Endothelial cell of umbilical vein (primary cell): ENCODE data around the gene PLCH1. TPM values are rescaled to one million over a fixed set of nuclear protein-coding genes. Genes with fewer than 3 reads are reported as not detected.

Source experiments
- BruUV-seq: library from RNA; stranded (reverse); fragments of 400-500 nt; replicated peaks from 2 replicates; lab custom pipeline; 2021; lab: Mats Ljungman, UMichigan
- CTCF ChIA-PET: fragments of 300-600, 350-600 bp; sonication (Branson Sonifier 250); formaldehyde crosslinking; loops from one replicate; lab custom pipeline; 2021; ENCODE audit warnings: antibody characterized with exemption, inconsistent platforms; lab: Charles Lee
- POLR2A ChIA-PET: fragments of 300-600, 350-600 bp; sonication (Branson Sonifier 250); formaldehyde crosslinking; loops from one replicate; lab custom pipeline; 2021; ENCODE audit warnings: antibody characterized with exemption, inconsistent platforms; lab: Charles Lee
- DNase-seq: peaks from one replicate; pipeline ENCODE4 v3.0.0-alpha.2; 2011; ENCODE audit warnings: low read depth, low spot score
- FAIRE-seq: peaks from 2 replicates; lab custom pipeline; 2011; peaks lifted over from hg19 to GRCh38; lab: Jason Lieb, UNC
- H2AFZ ChIP-seq: 2 replicates; pipeline ENCODE4 v1.6.0; 2012; ENCODE audit warnings: low read depth, low read length, control low read depth, inconsistent platforms
- H3K27ac ChIP-seq: 2 replicates; pipeline ENCODE4 v1.5.1; 2011; ENCODE audit warnings: low read depth, mild to moderate bottlenecking, control low read depth, low read length, moderate library complexity; ENCODE audit not compliant: insufficient read depth
- H3K27me3 ChIP-seq, 2 experiments: 2 replicates each; pipeline versions ENCODE4 v1.6.0 to v1.6.1; 2011; ENCODE audit warnings: low read length in 2 of 2, mixed read lengths in 1 of 2; ENCODE audit not compliant: control insufficient read depth in 2 of 2, insufficient read depth in 2 of 2
- H3K36me3 ChIP-seq, 2 experiments: 2 replicates in 1 of 2; 3 replicates in 1 of 2; pipeline ENCODE4 v1.5.1; 2011; ENCODE audit warnings: low read length in 2 of 2, mild to moderate bottlenecking in 1 of 2, moderate library complexity in 1 of 2; ENCODE audit not compliant: control insufficient read depth in 2 of 2, insufficient read depth in 2 of 2; ENCODE audit errors: extremely low read depth in 1 of 2
- H3K4me1 ChIP-seq: 3 replicates; pipeline ENCODE4 v1.5.1; 2011; ENCODE audit warnings: mild to moderate bottlenecking, low read length; ENCODE audit not compliant: control insufficient read depth, insufficient read depth; ENCODE audit errors: extremely low read depth
- H3K4me2 ChIP-seq: 2 replicates; pipeline ENCODE4 v1.6.1; 2011; ENCODE audit warnings: low read length, control low read depth, mixed read lengths; ENCODE audit not compliant: insufficient read depth
- H3K4me3 ChIP-seq, 3 experiments: fragments of 200-600 bp in 1 of 3; sonication (generic), shearing (Covaris generic) in 1 of 3; replicated peaks in 1 of 3; 2 replicates each; pipeline ENCODE4 v1.5.1; 2011 to 2016; ENCODE audit warnings: control low read depth in 3 of 3, low read length in 3 of 3, mild to moderate bottlenecking in 2 of 3, inconsistent platforms in 1 of 3, low read depth in 1 of 3, moderate library complexity in 1 of 3; ENCODE audit not compliant: insufficient read depth in 1 of 3
- H3K79me2 ChIP-seq: 2 replicates; pipeline ENCODE4 v1.6.0; 2012; ENCODE audit warnings: low read length, inconsistent platforms; ENCODE audit not compliant: control insufficient read depth, insufficient read depth
- H3K9ac ChIP-seq: replicated peaks from 2 replicates; pipeline ENCODE3; 2011; ENCODE audit warnings: low read length, control low read depth; ENCODE audit not compliant: insufficient read depth; ENCODE audit errors: extremely low read depth
- H3K9me1 ChIP-seq: replicated peaks from 3 replicates; pipeline ENCODE4 v1.6.0; 2011; ENCODE audit warnings: mild to moderate bottlenecking, low read length; ENCODE audit not compliant: control insufficient read depth, insufficient read depth; ENCODE audit errors: extremely low read depth
- H3K9me3 ChIP-seq: replicated peaks from 2 replicates; pipeline ENCODE4 v1.5.1; 2012; ENCODE audit warnings: low read length, inconsistent platforms; ENCODE audit not compliant: control insufficient read depth, insufficient read depth
- H4K20me1 ChIP-seq: replicated peaks from 2 replicates; pipeline ENCODE3; 2011; ENCODE audit warnings: mild to moderate bottlenecking, low read length; ENCODE audit not compliant: control insufficient read depth, insufficient read depth; ENCODE audit errors: extremely low read depth
- CTCF ChIP-seq, 2 donors: IDR thresholded peaks; 1 replicate in 1 of 2; 2 replicates in 1 of 2; pipeline ENCODE4 v1.5.1; 2011; ENCODE audit warnings: low read length in 2 of 2, mild to moderate bottlenecking in 2 of 2, moderate library complexity in 2 of 2, control low read depth in 1 of 2, inconsistent platforms in 1 of 2, low read depth in 1 of 2; ENCODE audit not compliant: insufficient read depth in 1 of 2; ENCODE audit errors: extremely low read depth in 1 of 2
- EZH2 ChIP-seq: IDR thresholded peaks from 2 replicates; pipeline ENCODE4 v1.6.1; 2012; ENCODE audit warnings: borderline replicate concordance, low read depth, mild to moderate bottlenecking, moderate library complexity, low read length, inconsistent platforms; ENCODE audit not compliant: severe bottlenecking
- FOS ChIP-seq: IDR thresholded peaks from 2 replicates; pipeline ENCODE4 v1.6.1; 2011; ENCODE audit warnings: mild to moderate bottlenecking, low read length, moderate library complexity, borderline replicate concordance; ENCODE audit not compliant: insufficient read depth
- GATA2 ChIP-seq: IDR thresholded peaks from 2 replicates; pipeline ENCODE4 v1.7.0; 2011; ENCODE audit warnings: low read depth, mild to moderate bottlenecking, moderate library complexity, mixed read lengths, low read length; ENCODE audit not compliant: insufficient read length, insufficient read depth
- JUN ChIP-seq: IDR thresholded peaks from 2 replicates; pipeline ENCODE4 v1.6.1; 2011; ENCODE audit warnings: borderline replicate concordance, low read depth; ENCODE audit not compliant: insufficient read length, insufficient read depth
- MAX ChIP-seq: IDR thresholded peaks from 2 replicates; pipeline ENCODE4 v1.6.1; 2011; ENCODE audit not compliant: insufficient read depth, insufficient read length
- MYC ChIP-seq: IDR thresholded peaks from one replicate; pipeline ENCODE4 v1.6.1; 2011; ENCODE audit warnings: mild to moderate bottlenecking, low read depth, low read length
- POLR2A ChIP-seq: IDR thresholded peaks from 2 replicates; pipeline ENCODE4 v1.6.1; 2012; ENCODE audit warnings: low read depth, mild to moderate bottlenecking, control low read depth, low read length
- POLR2AphosphoS5 ChIP-seq: IDR thresholded peaks from 2 replicates; pipeline ENCODE4 v1.6.1; 2012; ENCODE audit warnings: low read depth, mild to moderate bottlenecking, control low read depth, low read length, moderate library complexity; ENCODE audit not compliant: insufficient read depth
- dilution Hi-C: fragments of 300-500 bp; cut with MboI; formaldehyde crosslinking; loops from one replicate; pipeline ENCODE4 v1.15.0; 2019; ENCODE audit warnings: low sequenced_read_pairs; ENCODE audit not compliant: extremely low pct_ligation_motif_present
- intact Hi-C: fragments of 100-400 bp; cut with micrococcal nuclease; formaldehyde crosslinking; loops from one replicate; pipeline ENCODE4 v1.10.0; 2022
- polyA plus RNA-seq, 4 experiments: library from polyadenylated mRNA; depleted of rRNA in 3 of 4; stranded (reverse) in 3 of 4; unstranded in 1 of 4; fragments of >200 nt; gene quantifications; 2 replicates each; pipeline versions ENCODE4 v1.2.1 to v1.2.3, GENCODE V29; 2011 to 2012; ENCODE audit warnings: missing spikeins in 1 of 4
- total RNA-seq: library from RNA; stranded (reverse); gene quantifications from 2 replicates; pipeline ENCODE4 v1.2.3, GENCODE V29; 2021

PLCH1 gene
- total and polyA plus RNA-seq, 2 donors (not counting 3 experiments of a cell fraction or from before 2014, with no cell fraction given), result 0.03 TPM; not detected in 1

- H3K4me1 ChIP-seq, result no peaks in the 10 kb centered on the region
- TF ChIP-seq JUN (no peak), EZH2 (no peak), MAX (no peak), POLR2A (no peak), FOS (no peak), POLR2AphosphoS5 (no peak), GATA2 (no peak), MYC (no peak), CTCF (IDR thresholded peaks at IDR 0.05; ENCODE audit: extremely low read depth in 1 of 2, insufficient read depth in 1 of 2, low read depth in 1 of 2, low read length in 2 of 2) (no peak)
- no TSS peak for BruUV-seq
- no peaks in the 10 kb centered on the region for H4K20me1 ChIP-seq
- DNase-seq, result no peak
- intact Hi-C loops, result no loop called here
- H3K36me3 ChIP-seq, result no peaks in the 10 kb centered on the region
- no peaks in the 10 kb centered on the region for H3K9me3 ChIP-seq
- no peak overlapping the region for H3K4me2 ChIP-seq
- no peaks in the 10 kb centered on the region for H3K9me1 ChIP-seq
- no peak for FAIRE-seq
- ChIA-PET POLR2A (no interaction called here), CTCF (no interaction called here)
- dilution Hi-C loops, result no loop called here
- H2AFZ ChIP-seq, result no peak overlapping the region
- no peaks in the 10 kb centered on the region for H3K79me2 ChIP-seq
- no peak overlapping the region for H3K27ac ChIP-seq
- no peak overlapping the region for H3K9ac ChIP-seq
- H3K27me3 ChIP-seq, result no peaks in the 10 kb centered on the region
- H3K4me3 ChIP-seq, result no peak overlapping the region
Observed at GRCh38 chr3:155629556-155629955, 115.3 kb downstream of the PLCH1 start.
